GM12878 (cell line): ENCODE measurements around the gene ZNF568.

ENCODE experiments used
- NR2C1 ChIP-seq: fragments of 450-650 bp; IDR thresholded peaks from 2 replicates; pipeline ENCODE4 v1.6.1; 2017; ENCODE audit warnings: antibody characterized with exemption, mild to moderate bottlenecking, moderate library complexity
- TF ChIP-seq, protein P1 (sequence below), 3 experiments: IDR thresholded peaks in 2 of 3; conservative IDR thresholded peaks in 1 of 3; 2 replicates each; pipeline ENCODE4 v1.5.1; 2011; ENCODE audit warnings: low read depth in 3 of 3, low read length in 3 of 3, mild to moderate bottlenecking in 3 of 3, control low read depth in 2 of 3, moderate library complexity in 2 of 3, inconsistent platforms in 1 of 3, mixed read lengths in 1 of 3; ENCODE audit not compliant: control insufficient read depth in 2 of 3, insufficient read depth in 1 of 3; ENCODE audit errors: extremely low read depth in 1 of 3

GRCh38 chr19:36898422-36898821 is 17.7 kb upstream of the ZNF568 start:
- no peak for TF ChIP-seq NR2C1
- TF ChIP-seq, protein P1, sequence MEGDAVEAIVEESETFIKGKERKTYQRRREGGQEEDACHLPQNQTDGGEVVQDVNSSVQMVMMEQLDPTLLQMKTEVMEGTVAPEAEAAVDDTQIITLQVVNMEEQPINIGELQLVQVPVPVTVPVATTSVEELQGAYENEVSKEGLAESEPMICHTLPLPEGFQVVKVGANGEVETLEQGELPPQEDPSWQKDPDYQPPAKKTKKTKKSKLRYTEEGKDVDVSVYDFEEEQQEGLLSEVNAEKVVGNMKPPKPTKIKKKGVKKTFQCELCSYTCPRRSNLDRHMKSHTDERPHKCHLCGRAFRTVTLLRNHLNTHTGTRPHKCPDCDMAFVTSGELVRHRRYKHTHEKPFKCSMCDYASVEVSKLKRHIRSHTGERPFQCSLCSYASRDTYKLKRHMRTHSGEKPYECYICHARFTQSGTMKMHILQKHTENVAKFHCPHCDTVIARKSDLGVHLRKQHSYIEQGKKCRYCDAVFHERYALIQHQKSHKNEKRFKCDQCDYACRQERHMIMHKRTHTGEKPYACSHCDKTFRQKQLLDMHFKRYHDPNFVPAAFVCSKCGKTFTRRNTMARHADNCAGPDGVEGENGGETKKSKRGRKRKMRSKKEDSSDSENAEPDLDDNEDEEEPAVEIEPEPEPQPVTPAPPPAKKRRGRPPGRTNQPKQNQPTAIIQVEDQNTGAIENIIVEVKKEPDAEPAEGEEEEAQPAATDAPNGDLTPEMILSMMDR (IDR thresholded peaks at IDR 0.05 in 2 of 3, conservative IDR thresholded peaks at IDR 0.05 in 1 of 3; ENCODE audit: control insufficient read depth in 2 of 3, extremely low read depth in 1 of 3, insufficient read depth in 1 of 3, low read depth in 3 of 3, low read length in 3 of 3) = no peak
